Colon (tissue), 2 donors: ENCODE results near the gene GRIN3B.

Experiments used
- FAIRE-seq: peaks from 2 replicates; lab custom pipeline; 2012; peaks lifted over from hg19 to GRCh38; lab: Jason Lieb, UNC
- donor health status: control.
- donor health status: control.

Gene GRIN3B

GRCh38 chr19:991174-991931 lies 8.9 kb upstream of the GRIN3B start:
- no peak for FAIRE-seq

- no peak for FAIRE-seq
Observed at GRCh38 chr19:991932-992669, 8.1 kb upstream of the GRIN3B start.

GRCh38 chr19:992670-993055 lies 7.6 kb upstream of the GRIN3B start:
- no peak for FAIRE-seq

GRCh38 chr19:993361-993830 lies 6.8 kb upstream of the GRIN3B start:
- no peak for FAIRE-seq

GRCh38 chr19:993831-994393 lies 6.3 kb upstream of the GRIN3B start:
- FAIRE-seq = no peak

- no peak for FAIRE-seq
Observed at GRCh38 chr19:994516-994915, 5.7 kb upstream of the GRIN3B start.

- no peak for FAIRE-seq
Observed at GRCh38 chr19:995051-995827, 5.0 kb upstream of the GRIN3B start.

- FAIRE-seq = no peak
Observed at GRCh38 chr19:996051-996838, 4.0 kb upstream of the GRIN3B start.

- FAIRE-seq = no peak
Observed at GRCh38 chr19:998064-998463, 2.2 kb upstream of the GRIN3B start.

- no peak for FAIRE-seq
Observed at GRCh38 chr19:999379-999719, 870 bp upstream of the GRIN3B start.

- FAIRE-seq = no peak
Observed at GRCh38 chr19:1000591-1001537, 645 bp downstream of the GRIN3B start.

- FAIRE-seq = no peak
Observed at GRCh38 chr19:1001538-1002166, 1.4 kb downstream of the GRIN3B start.

GRCh38 chr19:1002600-1002999 lies 2.4 kb downstream of the GRIN3B start:
- no peak for FAIRE-seq

GRCh38 chr19:1003283-1003682 lies 3.1 kb downstream of the GRIN3B start:
- FAIRE-seq = no peak

GRCh38 chr19:1004204-1004802 lies 4.1 kb downstream of the GRIN3B start:
- no peak for FAIRE-seq

GRCh38 chr19:1004803-1005664 lies 4.8 kb downstream of the GRIN3B start:
- FAIRE-seq = no peak

GRCh38 chr19:1006711-1007398 lies 6.6 kb downstream of the GRIN3B start:
- FAIRE-seq = no peak
